Hypothalamus (tissue), 51 donors: Measurements from ENCODE around the gene TCF12.

Source experiments
- DNase-seq, 51 donors: peaks; one replicate each; lab custom pipeline; 2025; lab: John Stamatoyannopoulos, UW

Gene TCF12

DNA sequence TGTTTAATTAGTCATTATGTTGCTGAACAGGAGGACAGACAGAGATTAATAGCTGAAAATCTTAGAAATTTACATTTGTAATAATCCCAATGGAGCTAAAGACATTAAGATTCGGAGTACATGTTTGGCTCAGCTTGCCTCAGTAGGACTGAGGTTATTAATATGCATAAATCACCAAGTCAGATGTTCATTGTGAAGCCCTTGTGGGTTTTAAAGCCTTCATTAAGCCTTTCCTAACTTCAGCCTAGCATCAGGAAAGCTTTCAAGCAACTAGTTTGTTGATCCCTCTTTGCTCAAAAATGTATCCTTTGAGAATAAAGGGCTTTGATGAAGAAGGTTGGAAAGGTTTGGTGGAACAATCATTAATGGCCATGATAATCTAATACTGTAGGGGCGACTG lies 279.7 kb downstream of the TCF12 start:
- DNase-seq: no peak

DNA sequence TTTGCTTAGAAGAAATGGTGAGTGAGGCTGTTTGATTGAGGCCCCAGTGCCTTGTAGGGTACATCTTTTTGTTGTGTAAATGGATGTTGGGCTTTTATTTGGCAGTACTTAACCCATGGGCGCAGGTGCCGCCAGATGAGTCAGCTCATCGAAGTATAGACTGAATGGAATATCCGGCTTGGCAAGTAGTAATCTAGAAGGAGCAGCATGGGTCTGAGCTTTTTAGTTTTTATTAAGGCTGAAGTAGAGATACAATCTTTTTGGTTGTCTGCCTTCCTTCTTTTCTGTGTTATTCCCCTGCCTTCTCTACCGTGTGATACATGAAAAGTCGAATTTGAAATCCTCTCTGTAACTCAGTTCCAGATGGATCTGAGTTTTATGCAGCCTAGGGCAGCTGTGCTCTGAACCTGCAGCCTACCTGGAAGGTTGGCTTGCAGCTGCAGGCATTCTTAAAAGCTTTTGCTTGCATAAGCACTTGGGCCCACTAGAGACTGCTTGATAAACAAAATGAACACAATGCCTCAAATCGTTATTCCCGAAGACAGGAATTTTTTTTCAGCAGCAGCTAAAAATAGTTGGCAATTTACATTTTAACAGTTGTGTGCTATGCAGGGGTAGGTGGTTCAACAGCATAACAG lies 280.3 kb downstream of the TCF12 start:
- DNase-seq: peak in 1 of 51 donors; percentile 25

DNA sequence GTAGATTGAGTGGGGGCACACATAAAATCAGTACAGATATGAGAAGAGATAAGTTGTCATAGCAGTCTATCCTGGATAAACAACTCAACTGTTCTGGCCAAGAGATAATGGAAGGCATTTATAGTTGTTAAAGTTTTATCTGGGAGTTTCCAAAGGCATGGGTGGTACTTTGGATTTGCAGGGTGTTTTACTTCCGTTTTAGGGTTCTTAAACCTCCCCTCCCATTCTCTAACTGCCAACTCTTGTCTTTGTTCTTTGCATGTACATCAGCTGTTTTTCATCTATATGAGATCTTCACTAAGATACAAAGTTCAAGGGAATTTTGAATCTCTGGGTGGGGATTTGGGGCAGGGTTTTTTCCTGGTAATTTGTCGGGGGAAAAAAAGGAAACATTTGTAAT lies 283.1 kb downstream of the TCF12 start:
- DNase-seq: no peak

DNA sequence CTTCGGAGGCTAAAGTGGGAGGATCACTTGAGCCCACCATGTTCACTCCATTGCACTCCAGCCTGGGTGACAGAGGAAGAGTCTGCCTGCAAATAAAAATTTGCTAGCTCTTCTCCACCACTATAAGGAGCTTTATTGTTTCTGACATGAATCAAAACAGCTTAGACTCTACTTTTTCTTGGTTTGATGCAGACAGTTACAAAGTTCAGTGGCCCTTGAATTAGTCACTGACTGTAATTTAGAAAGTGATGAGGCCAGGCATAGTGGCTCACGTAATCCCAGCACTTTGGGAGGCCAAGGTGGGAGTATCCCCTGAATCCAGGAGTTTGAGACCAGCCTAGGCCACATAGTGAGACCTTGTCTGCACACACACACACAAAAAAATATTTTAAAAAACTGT lies 285.5 kb downstream of the TCF12 start:
- DNase-seq: no peak

DNA sequence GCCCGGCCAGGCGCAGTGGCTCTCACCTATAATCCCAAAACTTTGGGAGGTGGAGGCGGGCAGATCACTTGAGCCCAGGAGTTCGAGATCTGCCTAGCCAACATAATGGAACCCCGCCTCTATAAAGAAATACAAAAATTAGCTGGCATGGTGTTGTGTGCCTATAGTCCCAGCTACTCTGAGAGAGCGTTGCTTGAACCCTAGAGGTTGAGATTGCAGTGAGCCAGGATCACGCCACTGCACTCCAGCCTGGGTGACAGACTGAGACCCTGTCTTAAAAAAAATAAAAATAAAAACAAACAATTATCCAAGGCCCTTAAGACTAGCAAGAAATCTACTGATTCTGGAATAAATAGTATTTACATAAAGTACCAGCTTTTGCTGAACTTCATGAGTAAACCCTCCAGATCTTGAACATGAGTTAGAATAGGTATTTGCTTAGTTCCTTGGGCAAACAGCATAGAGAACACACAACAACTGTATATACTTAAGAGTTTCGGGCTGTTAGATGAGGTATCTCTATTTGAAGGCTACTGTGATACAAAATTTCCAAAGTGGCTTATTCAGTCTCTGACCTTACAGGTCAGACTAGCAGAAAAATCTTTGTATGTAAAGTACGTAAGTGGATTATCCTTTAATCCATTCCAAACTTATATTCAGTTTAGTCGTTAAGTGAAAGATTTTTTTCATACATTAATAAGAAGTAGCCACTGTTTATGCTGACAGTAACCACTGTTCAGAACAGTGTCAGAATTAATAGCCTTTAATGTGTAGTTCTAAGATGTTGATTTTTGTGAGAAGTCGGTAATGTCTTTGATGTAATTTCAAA lies 286.8 kb downstream of the TCF12 start:
- no peak for DNase-seq

DNA sequence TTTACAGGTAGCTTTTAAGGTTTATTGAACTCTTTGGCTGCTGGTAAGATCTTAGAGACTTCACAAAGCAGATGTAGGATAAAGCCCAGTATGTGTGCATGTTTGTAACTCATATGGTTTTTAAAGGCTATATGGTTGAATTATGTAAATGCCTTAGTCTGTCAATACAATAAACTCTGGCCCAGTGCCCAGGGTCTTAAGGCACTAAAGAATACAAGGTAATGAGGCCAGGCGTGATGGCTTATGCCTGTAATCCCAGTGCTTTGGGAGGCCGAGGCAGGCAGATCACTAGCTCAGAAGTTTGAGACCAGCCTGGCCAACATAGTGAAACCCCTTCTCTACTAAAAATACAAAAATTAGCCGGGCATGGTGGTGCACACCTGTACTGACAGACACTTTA lies 287.6 kb downstream of the TCF12 start:
- no peak for DNase-seq

DNA sequence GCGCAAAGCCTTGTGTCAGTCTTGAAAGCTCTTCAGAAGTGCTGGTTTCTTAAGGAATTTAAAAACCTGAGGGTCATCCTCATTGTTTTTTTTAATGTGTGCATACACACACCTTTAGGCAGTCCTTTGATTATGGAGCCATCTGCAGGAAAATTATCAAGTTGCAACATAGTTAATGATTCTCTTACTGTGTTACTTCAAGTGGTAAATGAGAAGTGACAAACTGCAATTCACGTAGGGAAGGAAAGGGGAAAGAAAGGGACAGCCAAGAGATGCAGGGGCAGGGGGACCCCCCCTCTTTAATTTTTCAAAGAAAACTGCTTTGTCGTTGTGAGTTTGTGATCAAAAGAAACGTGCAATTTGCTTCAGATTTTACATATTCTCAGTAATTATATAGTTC lies 295.4 kb downstream of the TCF12 start:
- peak in 3 of 51 donors; percentile 23 to 43 (median 23) for DNase-seq

DNA sequence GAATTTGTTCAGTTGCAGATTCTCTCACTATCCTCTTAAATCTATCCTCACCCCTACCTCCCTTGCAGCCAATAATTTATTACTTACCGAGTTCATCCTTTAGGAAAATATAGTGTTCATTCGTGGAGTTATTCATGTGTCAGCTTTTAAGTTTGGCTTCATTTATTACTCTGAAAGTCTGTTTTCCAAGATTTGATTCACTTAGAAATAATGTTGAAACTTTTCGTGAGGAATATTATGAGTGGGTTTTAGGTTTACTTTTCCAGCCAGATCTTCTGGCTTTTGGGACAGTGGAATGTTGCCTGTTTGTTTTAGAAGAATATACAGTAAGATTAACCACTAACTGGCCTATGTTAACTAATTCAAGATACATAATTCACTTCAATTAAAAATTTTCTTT lies 296.9 kb downstream of the TCF12 start:
- DNase-seq: no peak

DNA sequence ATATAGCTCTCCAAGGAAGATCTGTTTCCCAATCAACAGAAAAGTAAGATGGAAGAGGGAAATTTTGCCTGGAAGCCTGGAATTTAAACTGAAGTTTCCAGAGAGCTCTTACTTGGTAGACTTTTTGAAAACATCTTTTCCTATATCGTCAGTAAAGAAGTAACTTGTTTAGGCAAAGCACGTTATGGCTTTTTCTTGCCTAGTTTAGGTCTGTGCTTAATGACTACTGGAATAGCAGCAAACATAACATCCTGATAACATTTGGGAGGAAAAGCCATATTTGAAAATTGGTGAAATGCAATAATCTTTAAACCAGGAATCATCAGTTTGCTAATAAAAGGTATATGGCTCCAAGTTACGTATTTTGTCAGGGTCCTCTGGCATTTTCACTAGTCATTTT lies 297.4 kb downstream of the TCF12 start:
- DNase-seq: no peak

DNA sequence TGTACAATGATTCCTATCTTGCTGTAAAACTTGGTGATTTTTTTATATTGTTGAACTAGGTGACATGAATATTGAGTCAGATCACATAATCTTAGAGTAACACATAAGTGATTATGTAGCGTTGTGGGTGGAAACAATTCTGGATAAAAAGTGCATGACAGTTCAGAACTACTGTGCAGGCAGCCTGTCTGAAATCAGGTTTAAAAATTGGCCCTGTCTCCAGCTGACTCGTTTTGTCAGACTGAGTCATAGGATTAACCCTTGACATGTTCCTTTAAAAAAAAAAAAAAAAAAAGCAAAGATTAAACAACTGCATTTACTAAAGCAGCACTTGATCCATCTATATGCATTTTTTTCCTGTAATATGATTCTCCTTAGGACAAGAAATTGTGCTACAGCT lies 297.8 kb downstream of the TCF12 start:
- DNase-seq: peak in 1 of 51 donors; percentile 13

DNA sequence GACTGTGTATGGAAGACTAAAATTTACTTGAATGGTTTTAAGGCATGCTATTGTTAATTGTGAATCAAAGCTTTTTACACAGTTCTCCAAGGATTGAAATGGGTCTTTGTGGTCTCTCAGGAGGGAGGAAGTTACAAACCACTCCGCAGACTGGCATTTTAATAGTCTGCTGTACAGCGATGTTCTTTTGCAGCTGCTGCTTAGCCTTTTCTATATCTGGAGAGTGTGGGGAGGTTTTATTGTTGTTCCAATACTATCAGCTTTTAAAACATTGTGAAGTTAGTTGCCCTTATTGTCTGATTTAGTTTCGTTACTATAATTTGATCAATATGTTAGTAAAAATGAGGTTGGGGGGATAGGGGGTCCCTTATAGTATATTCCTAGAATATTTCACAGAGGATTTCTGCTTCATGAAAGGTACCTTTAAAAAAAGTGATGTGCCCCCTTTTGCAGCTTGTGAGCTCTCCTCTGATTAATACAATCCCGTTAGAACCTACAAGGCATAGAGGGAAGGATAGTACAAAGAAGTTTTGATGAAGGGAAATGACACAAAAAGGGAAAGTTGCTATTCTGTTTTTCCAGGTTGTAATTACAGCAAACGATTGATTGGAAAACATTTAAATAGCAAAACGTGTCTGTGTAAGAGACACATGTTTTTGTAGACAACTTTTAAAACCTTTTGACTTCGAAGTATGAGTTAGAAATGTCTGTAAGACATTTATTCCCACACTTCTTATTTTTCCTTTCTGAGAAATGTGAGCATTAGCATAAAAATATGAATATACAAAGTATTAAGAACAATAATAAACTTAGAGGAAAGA lies 299.5 kb downstream of the TCF12 start:
- peak in 4 of 51 donors; percentile 7 to 48 (median 25) for DNase-seq

DNA sequence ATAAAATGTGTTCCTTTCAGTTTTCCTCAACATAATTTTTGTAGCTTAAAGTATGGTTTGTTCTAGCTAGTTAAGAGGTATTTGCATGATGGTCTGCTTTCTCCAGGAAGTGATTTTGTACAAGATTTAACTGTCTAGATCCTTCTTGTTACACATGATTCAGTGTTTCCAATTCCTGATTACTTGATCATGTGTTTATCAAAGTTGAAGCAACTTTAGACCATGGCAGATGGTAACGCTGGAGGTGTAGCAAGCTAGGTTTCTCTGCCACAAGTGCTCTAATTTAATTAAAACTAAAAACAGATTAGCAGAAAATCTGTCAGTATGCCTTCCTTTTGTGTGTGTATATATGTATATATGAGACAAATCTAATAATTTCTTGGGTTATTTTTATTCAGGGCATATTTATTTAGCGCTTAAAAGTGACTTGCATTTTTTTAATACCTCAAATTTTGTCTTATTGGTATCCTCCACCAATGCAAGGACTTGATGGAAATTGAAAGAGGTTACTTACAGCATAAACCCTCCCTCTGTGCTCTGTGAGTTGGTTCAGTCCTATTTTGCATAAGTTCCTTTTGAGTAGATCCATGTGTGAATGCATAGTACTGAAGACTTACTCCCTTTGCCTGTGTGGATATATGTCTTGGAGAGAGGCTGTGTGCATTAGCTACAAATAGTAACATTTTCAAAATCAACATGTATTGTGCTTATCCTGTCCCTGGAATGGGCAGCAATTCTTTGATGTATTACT lies 300.6 kb downstream of the TCF12 start:
- no peak for DNase-seq

DNA sequence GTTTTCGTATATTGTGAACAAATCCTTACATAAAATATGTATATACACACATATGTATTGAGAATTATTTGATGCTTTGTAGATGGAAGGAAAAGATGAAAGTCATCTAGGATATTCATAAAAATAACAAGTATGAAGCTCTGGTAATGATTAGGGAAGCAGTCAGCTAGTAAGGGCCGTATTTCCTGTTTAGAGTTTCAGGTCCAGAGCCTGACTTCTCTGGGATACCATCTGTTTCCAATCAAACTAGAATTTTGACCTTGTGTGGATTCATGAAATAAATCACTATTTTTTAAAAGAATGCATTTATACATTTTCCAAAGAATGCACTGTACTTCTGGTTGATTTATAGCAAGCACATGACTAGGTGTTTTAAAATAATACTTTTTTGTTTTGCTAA lies 301.8 kb downstream of the TCF12 start:
- no peak for DNase-seq

DNA sequence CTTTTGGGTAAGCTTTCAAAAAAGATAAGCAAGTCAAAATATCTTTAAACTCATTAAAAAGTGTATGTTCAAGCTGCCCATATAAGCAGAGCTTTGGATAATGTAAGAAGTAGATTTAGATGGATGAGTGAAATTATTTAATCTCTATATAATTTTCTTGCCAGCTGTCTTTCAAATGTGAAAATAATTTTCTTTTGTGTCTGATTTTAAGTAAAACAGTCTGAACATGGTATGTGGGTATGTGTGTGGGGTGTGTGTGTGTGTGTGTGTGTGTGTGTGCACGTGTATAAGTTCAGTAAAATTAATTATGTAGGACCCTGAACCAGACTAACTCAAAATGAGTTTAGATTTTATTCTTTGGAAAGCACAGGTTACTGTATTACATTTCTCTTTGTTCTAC lies 302.7 kb downstream of the TCF12 start:
- no peak for DNase-seq

DNA sequence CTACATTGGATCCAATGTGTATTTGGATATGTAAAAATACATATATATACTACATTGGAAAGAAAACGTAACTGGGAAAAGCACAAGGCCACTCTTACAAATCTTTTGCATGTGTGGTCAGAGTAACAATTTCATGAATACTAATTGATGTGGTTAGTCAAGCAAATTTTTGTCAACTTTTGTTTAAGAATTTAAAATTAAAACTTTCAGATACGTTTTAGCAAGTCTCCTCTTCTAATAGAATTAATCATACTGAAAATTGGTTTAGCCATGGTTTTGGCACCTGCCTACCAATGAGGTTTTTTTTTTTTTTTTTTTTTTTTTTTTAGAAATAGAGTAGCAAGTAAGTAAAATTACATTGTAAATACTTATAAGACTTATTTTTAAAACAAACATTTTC lies 304.9 kb downstream of the TCF12 start:
- DNase-seq: no peak

DNA sequence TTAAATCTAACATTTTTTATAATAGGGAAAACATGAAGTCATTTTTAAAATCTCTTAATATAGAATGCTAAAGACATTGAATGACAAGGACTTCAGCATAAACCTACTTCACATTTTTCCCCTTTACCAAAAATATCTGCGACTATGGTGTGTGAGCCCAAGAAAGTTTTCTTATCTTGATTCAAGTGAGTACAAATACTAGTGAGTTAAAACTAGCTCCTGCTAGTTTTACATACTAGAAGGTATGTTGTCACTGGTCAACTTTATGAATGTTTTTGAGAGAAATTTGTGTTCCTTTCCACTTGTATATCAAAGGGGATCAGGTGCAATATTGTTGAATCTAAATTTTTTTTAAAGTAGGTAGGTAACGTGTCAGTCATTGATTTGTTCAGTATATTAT lies 305.4 kb downstream of the TCF12 start:
- DNase-seq: no peak

DNA sequence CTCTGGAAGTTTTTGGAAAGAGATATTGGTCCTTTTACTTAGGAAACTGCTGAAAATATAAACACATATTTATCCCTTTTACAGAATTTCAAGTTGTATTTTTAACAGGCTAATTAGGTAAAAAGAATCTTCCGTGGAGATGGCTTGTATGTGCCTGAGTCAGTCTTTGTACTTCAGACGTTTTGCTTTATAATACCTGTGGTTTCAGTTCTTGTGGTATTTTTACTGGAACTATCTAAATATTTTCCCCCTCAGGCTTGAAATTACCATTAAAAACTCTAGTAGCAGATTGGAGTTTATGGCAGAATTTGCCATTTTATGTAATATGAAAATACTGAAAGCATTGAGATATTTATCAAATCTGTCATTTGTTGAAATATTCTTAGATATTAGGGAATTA lies 306.2 kb downstream of the TCF12 start:
- no peak for DNase-seq

DNA sequence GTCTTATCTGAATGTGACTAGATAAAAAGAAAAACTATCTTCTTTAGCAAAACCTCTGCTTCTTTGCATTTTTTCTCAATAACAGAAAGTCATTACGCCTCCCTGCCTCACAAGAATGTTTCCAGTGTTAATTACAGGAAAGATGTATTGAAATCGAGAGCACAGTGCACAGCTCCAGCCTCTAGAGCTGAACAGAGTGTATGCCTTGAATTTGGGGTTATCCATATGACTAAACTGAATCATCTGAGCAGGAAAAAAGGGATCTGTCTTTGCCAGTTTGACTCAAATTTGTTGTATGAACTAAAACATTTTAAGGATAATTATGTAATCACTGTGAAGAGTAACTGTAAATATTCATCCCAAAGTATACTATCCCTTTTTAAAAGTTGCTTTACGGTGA lies 308.7 kb downstream of the TCF12 start:
- no peak for DNase-seq

DNA sequence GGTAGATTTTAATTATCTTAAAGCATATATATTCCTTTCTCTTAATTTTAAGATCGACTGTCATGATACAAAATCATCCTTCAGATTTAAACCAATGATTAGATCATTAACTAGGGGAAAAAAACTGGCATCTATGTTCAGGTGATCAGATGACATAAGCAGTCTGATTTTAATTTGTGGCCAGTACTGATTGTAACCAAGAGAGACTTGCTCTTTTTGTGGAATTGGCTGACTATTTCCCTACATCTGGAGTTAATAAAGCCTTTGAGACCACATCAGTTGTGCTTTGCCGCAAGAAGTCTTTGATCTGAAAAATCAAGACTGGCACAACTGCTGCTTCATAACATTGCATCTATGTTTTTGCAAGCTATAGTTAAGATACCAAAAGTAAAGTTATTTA lies 309.5 kb downstream of the TCF12 start:
- no peak for DNase-seq

DNA sequence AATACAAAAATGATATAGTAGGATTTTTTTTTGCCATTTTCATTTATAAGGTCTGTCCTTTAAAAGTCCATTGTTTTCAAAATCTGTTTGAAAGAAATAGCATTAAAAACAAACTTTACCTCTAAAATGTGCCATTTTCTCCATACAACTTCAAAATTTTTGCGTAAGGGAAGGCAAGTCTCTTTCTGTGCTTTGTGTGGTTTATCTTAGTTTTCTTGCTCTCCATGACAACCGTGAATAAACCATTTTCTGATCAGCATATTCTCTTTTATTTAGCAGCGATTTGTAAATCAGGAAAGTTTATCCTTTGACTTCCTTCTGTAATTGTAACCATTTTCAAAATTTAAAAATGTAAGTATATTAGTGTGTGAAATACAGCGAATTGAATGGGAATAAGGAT lies 310.0 kb downstream of the TCF12 start:
- DNase-seq: no peak

DNA sequence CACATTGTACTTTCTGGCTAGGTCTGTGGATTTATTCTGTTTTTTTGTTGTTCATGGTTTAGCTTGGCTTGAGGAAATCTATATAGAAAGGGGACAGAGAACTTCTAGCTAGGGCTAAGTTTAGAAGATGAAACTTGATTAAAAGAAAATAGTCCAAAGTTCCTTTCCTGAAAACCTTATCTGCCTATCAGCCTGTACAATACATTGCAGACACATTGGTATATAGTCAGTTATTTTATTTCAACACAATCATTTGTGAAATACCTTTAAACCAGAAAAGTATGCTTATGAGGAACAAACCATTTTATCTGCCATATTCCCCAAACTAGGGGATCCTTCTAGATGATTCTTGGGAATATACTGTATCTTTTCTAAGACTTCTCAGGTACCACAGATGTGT lies 310.6 kb downstream of the TCF12 start:
- DNase-seq: no peak
